Endothelial cell of umbilical vein (primary cell): ENCODE measurements around the gene CFAP99. TPM values are rescaled to one million over a fixed set of nuclear protein-coding genes. Genes with fewer than 3 reads are reported as not detected.

Experiments used
- BruUV-seq: library from RNA; stranded (reverse); fragments of 400-500 nt; replicated peaks from 2 replicates; lab custom pipeline; 2021; lab: Mats Ljungman, UMichigan
- CTCF ChIA-PET: fragments of 300-600, 350-600 bp; sonication (Branson Sonifier 250); formaldehyde crosslinking; loops from one replicate; lab custom pipeline; 2021; ENCODE audit warnings: antibody characterized with exemption, inconsistent platforms; lab: Charles Lee
- POLR2A ChIA-PET: fragments of 300-600, 350-600 bp; sonication (Branson Sonifier 250); formaldehyde crosslinking; loops from one replicate; lab custom pipeline; 2021; ENCODE audit warnings: antibody characterized with exemption, inconsistent platforms; lab: Charles Lee
- DNase-seq: peaks from one replicate; pipeline ENCODE4 v3.0.0-alpha.2; 2011; ENCODE audit warnings: low read depth, low spot score
- FAIRE-seq: peaks from 2 replicates; lab custom pipeline; 2011; peaks lifted over from hg19 to GRCh38; lab: Jason Lieb, UNC
- H2AFZ ChIP-seq: 2 replicates; pipeline ENCODE4 v1.6.0; 2012; ENCODE audit warnings: low read depth, low read length, control low read depth, inconsistent platforms
- H3K27ac ChIP-seq: 2 replicates; pipeline ENCODE4 v1.5.1; 2011; ENCODE audit warnings: low read depth, mild to moderate bottlenecking, control low read depth, low read length, moderate library complexity; ENCODE audit not compliant: insufficient read depth
- H3K27me3 ChIP-seq, 2 experiments: 2 replicates each; pipeline versions ENCODE4 v1.6.0 to v1.6.1; 2011; ENCODE audit warnings: low read length in 2 of 2, mixed read lengths in 1 of 2; ENCODE audit not compliant: control insufficient read depth in 2 of 2, insufficient read depth in 2 of 2
- H3K36me3 ChIP-seq, 2 experiments: 2 replicates in 1 of 2; 3 replicates in 1 of 2; pipeline ENCODE4 v1.5.1; 2011; ENCODE audit warnings: low read length in 2 of 2, mild to moderate bottlenecking in 1 of 2, moderate library complexity in 1 of 2; ENCODE audit not compliant: control insufficient read depth in 2 of 2, insufficient read depth in 2 of 2; ENCODE audit errors: extremely low read depth in 1 of 2
- H3K4me1 ChIP-seq: 3 replicates; pipeline ENCODE4 v1.5.1; 2011; ENCODE audit warnings: mild to moderate bottlenecking, low read length; ENCODE audit not compliant: control insufficient read depth, insufficient read depth; ENCODE audit errors: extremely low read depth
- H3K4me2 ChIP-seq: 2 replicates; pipeline ENCODE4 v1.6.1; 2011; ENCODE audit warnings: low read length, control low read depth, mixed read lengths; ENCODE audit not compliant: insufficient read depth
- H3K4me3 ChIP-seq, 3 experiments: fragments of 200-600 bp in 1 of 3; sonication (generic), shearing (Covaris generic) in 1 of 3; replicated peaks in 1 of 3; 2 replicates each; pipeline ENCODE4 v1.5.1; 2011 to 2016; ENCODE audit warnings: control low read depth in 3 of 3, low read length in 3 of 3, mild to moderate bottlenecking in 2 of 3, inconsistent platforms in 1 of 3, low read depth in 1 of 3, moderate library complexity in 1 of 3; ENCODE audit not compliant: insufficient read depth in 1 of 3
- H3K79me2 ChIP-seq: 2 replicates; pipeline ENCODE4 v1.6.0; 2012; ENCODE audit warnings: low read length, inconsistent platforms; ENCODE audit not compliant: control insufficient read depth, insufficient read depth
- H3K9ac ChIP-seq: replicated peaks from 2 replicates; pipeline ENCODE3; 2011; ENCODE audit warnings: low read length, control low read depth; ENCODE audit not compliant: insufficient read depth; ENCODE audit errors: extremely low read depth
- H3K9me1 ChIP-seq: replicated peaks from 3 replicates; pipeline ENCODE4 v1.6.0; 2011; ENCODE audit warnings: mild to moderate bottlenecking, low read length; ENCODE audit not compliant: control insufficient read depth, insufficient read depth; ENCODE audit errors: extremely low read depth
- H3K9me3 ChIP-seq: replicated peaks from 2 replicates; pipeline ENCODE4 v1.5.1; 2012; ENCODE audit warnings: low read length, inconsistent platforms; ENCODE audit not compliant: control insufficient read depth, insufficient read depth
- H4K20me1 ChIP-seq: replicated peaks from 2 replicates; pipeline ENCODE3; 2011; ENCODE audit warnings: mild to moderate bottlenecking, low read length; ENCODE audit not compliant: control insufficient read depth, insufficient read depth; ENCODE audit errors: extremely low read depth
- EZH2 ChIP-seq: IDR thresholded peaks from 2 replicates; pipeline ENCODE4 v1.6.1; 2012; ENCODE audit warnings: borderline replicate concordance, low read depth, mild to moderate bottlenecking, moderate library complexity, low read length, inconsistent platforms; ENCODE audit not compliant: severe bottlenecking
- FOS ChIP-seq: IDR thresholded peaks from 2 replicates; pipeline ENCODE4 v1.6.1; 2011; ENCODE audit warnings: mild to moderate bottlenecking, low read length, moderate library complexity, borderline replicate concordance; ENCODE audit not compliant: insufficient read depth
- GATA2 ChIP-seq: IDR thresholded peaks from 2 replicates; pipeline ENCODE4 v1.7.0; 2011; ENCODE audit warnings: low read depth, mild to moderate bottlenecking, moderate library complexity, mixed read lengths, low read length; ENCODE audit not compliant: insufficient read length, insufficient read depth
- JUN ChIP-seq: IDR thresholded peaks from 2 replicates; pipeline ENCODE4 v1.6.1; 2011; ENCODE audit warnings: borderline replicate concordance, low read depth; ENCODE audit not compliant: insufficient read length, insufficient read depth
- MYC ChIP-seq: IDR thresholded peaks from one replicate; pipeline ENCODE4 v1.6.1; 2011; ENCODE audit warnings: mild to moderate bottlenecking, low read depth, low read length
- POLR2A ChIP-seq: IDR thresholded peaks from 2 replicates; pipeline ENCODE4 v1.6.1; 2012; ENCODE audit warnings: low read depth, mild to moderate bottlenecking, control low read depth, low read length
- POLR2AphosphoS5 ChIP-seq: IDR thresholded peaks from 2 replicates; pipeline ENCODE4 v1.6.1; 2012; ENCODE audit warnings: low read depth, mild to moderate bottlenecking, control low read depth, low read length, moderate library complexity; ENCODE audit not compliant: insufficient read depth
- dilution Hi-C: fragments of 300-500 bp; cut with MboI; formaldehyde crosslinking; loops from one replicate; pipeline ENCODE4 v1.15.0; 2019; ENCODE audit warnings: low sequenced_read_pairs; ENCODE audit not compliant: extremely low pct_ligation_motif_present
- intact Hi-C: fragments of 100-400 bp; cut with micrococcal nuclease; formaldehyde crosslinking; loops from one replicate; pipeline ENCODE4 v1.10.0; 2022
- polyA plus RNA-seq, 4 experiments: library from polyadenylated mRNA; depleted of rRNA in 3 of 4; stranded (reverse) in 3 of 4; unstranded in 1 of 4; fragments of >200 nt; gene quantifications; 2 replicates each; pipeline versions ENCODE4 v1.2.1 to v1.2.3, GENCODE V29; 2011 to 2012; ENCODE audit warnings: missing spikeins in 1 of 4
- total RNA-seq: library from RNA; stranded (reverse); gene quantifications from 2 replicates; pipeline ENCODE4 v1.2.3, GENCODE V29; 2021
- TF ChIP-seq, protein P1 (sequence below), 2 donors: IDR thresholded peaks; 1 replicate in 1 of 2; 2 replicates in 1 of 2; pipeline ENCODE4 v1.5.1; 2011; ENCODE audit warnings: low read length in 2 of 2, mild to moderate bottlenecking in 2 of 2, moderate library complexity in 2 of 2, control low read depth in 1 of 2, inconsistent platforms in 1 of 2, low read depth in 1 of 2; ENCODE audit not compliant: insufficient read depth in 1 of 2; ENCODE audit errors: extremely low read depth in 1 of 2
- TF ChIP-seq, protein P2 (sequence below): IDR thresholded peaks from 2 replicates; pipeline ENCODE4 v1.6.1; 2011; ENCODE audit not compliant: insufficient read depth, insufficient read length

Gene CFAP99
- total and polyA plus RNA-seq, 2 donors (not counting 3 experiments of a cell fraction or from before 2014, with no cell fraction given): 0.03 TPM; not detected in 1

DNA sequence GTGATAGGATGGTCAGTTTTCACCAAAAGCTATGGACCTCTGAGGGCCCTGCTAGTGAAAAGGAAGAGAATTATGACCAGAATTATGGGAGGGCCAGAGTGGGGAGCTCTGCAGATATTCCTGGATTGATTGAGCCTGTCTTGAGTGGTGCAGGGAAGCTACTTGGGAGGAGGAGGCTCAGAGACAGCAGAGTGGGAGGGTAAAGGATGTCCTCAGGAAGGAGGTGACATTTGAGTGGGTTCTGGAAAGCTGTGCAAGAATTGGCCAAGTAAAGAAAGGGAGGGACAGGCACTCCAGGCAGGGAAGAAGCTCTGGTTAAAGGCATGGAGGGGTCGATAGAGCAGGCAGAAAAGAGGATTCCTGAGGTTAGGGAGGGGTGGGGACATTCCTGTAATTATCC is 74.2 kb downstream of the CFAP99 start:
- no peak overlapping the region for H3K9ac ChIP-seq
- peaks cover 83% of the 10 kb centered on the region for H3K79me2 ChIP-seq
- peaks cover 14% of the 10 kb centered on the region for H4K20me1 ChIP-seq
- no peak overlapping the region for H3K4me2 ChIP-seq
- H3K36me3 ChIP-seq: peaks cover 17 to 21% of the 10 kb centered on the region in 2 experiments
- TF ChIP-seq, protein P1, sequence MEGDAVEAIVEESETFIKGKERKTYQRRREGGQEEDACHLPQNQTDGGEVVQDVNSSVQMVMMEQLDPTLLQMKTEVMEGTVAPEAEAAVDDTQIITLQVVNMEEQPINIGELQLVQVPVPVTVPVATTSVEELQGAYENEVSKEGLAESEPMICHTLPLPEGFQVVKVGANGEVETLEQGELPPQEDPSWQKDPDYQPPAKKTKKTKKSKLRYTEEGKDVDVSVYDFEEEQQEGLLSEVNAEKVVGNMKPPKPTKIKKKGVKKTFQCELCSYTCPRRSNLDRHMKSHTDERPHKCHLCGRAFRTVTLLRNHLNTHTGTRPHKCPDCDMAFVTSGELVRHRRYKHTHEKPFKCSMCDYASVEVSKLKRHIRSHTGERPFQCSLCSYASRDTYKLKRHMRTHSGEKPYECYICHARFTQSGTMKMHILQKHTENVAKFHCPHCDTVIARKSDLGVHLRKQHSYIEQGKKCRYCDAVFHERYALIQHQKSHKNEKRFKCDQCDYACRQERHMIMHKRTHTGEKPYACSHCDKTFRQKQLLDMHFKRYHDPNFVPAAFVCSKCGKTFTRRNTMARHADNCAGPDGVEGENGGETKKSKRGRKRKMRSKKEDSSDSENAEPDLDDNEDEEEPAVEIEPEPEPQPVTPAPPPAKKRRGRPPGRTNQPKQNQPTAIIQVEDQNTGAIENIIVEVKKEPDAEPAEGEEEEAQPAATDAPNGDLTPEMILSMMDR (IDR thresholded peaks at IDR 0.05; ENCODE audit: extremely low read depth in 1 of 2, insufficient read depth in 1 of 2, low read depth in 1 of 2, low read length in 2 of 2): no peak
- TF ChIP-seq GATA2: no peak
- TF ChIP-seq FOS: no peak
- no peak for TF ChIP-seq EZH2
- no peak for TF ChIP-seq POLR2AphosphoS5
- TF ChIP-seq MYC: no peak
- TF ChIP-seq JUN: no peak
- TF ChIP-seq, protein P2, sequence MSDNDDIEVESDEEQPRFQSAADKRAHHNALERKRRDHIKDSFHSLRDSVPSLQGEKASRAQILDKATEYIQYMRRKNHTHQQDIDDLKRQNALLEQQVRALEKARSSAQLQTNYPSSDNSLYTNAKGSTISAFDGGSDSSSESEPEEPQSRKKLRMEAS: no peak
- no peak for TF ChIP-seq POLR2A
- H3K9me1 ChIP-seq: no peaks in the 10 kb centered on the region
- intact Hi-C loops: no loop called here
- no peak overlapping the region for H3K27ac ChIP-seq
- DNase-seq (no peak), FAIRE-seq (no peak)
- BruUV-seq: no TSS peak
- CTCF ChIA-PET: interaction anchor here (1.5 kb wide), 1 partner anchor 10 kb away, joined by 11 read pairs; no protein-coding TSS in a partner anchor
- H3K4me1 ChIP-seq: peaks cover 37% of the 10 kb centered on the region
- H3K4me3 ChIP-seq: no peak overlapping the region
- H3K27me3 ChIP-seq: no peaks in the 10 kb centered on the region
- H3K9me3 ChIP-seq: no peaks in the 10 kb centered on the region
- dilution Hi-C loops: no loop called here
- POLR2A ChIA-PET: no interaction called here
- no peak overlapping the region for H2AFZ ChIP-seq
